GM23338 (cell line): ENCODE results near the gene EPB41L5. TPM values are rescaled to one million over a fixed set of nuclear protein-coding genes. Genes with fewer than 3 reads are reported as not detected.

Source experiments
- ATAC-seq: fragments of 200-7000 bp; cut with Tn5 transposase; 3 replicates; pipeline ENCODE4 v1.9.1; 2020
- DNase-seq: peaks from one replicate; pipeline ENCODE4 v3.0.0-alpha.2; 2015; ENCODE audit warnings: low spot score
- H2AFZ ChIP-seq: fragments of 200-600 bp; sonication (generic); 2 replicates; pipeline ENCODE4 v1.8.0; 2016; ENCODE audit warnings: antibody characterized with exemption, mild to moderate bottlenecking, moderate library complexity
- H3F3A ChIP-seq: fragments of 200-600 bp; sonication (generic); replicated peaks from 2 replicates; pipeline ENCODE4 v1.8.0; 2017; ENCODE audit warnings: antibody characterized with exemption, mixed run types, low read depth
- H3K27ac ChIP-seq: fragments of 200-600 bp; sonication (generic); 2 replicates; pipeline ENCODE4 v1.6.1; 2016; ENCODE audit warnings: low read depth
- H3K27me3 ChIP-seq: fragments of 200-600 bp; sonication (generic); 2 replicates; pipeline ENCODE4 v1.8.0; 2016; ENCODE audit warnings: mild to moderate bottlenecking, mixed run types, moderate library complexity; ENCODE audit not compliant: insufficient read depth
- H3K36me3 ChIP-seq: fragments of 200-600 bp; sonication (generic); 2 replicates; pipeline ENCODE4 v1.8.0; 2016; ENCODE audit warnings: mild to moderate bottlenecking; ENCODE audit not compliant: insufficient read depth
- H3K4me1 ChIP-seq: fragments of 200-600 bp; sonication (generic); 2 replicates; pipeline ENCODE4 v1.8.0; 2016; ENCODE audit warnings: mild to moderate bottlenecking, moderate library complexity; ENCODE audit not compliant: insufficient read depth
- H3K4me2 ChIP-seq: fragments of 200-600 bp; sonication (generic); 2 replicates; pipeline ENCODE4 v1.7.1; 2017; ENCODE audit warnings: mixed run types
- H3K4me3 ChIP-seq: fragments of 200-600 bp; sonication (generic); 2 replicates; pipeline ENCODE4 v1.6.1; 2016; ENCODE audit warnings: mixed run types
- H3K79me2 ChIP-seq: fragments of 200-600 bp; sonication (generic); replicated peaks from 2 replicates; pipeline ENCODE4 v1.8.0; 2017; ENCODE audit warnings: mild to moderate bottlenecking; ENCODE audit not compliant: insufficient read depth
- H3K9me2 ChIP-seq: fragments of 200-600 bp; sonication (generic); 2 replicates; pipeline ENCODE4 v1.8.0; 2017; ENCODE audit not compliant: insufficient read depth
- H4K20me1 ChIP-seq: fragments of 200-600 bp; sonication (generic); replicated peaks from 2 replicates; pipeline ENCODE4 v1.8.0; 2017; ENCODE audit warnings: mild to moderate bottlenecking; ENCODE audit not compliant: insufficient read depth
- H3K27ac Mint-ChIP-seq: 2 replicates; pipeline ENCODE4 v1.8.0; 2020; ENCODE audit warnings: inconsistent platforms, mild to moderate bottlenecking, moderate library complexity, mixed read lengths
- H3K27me3 Mint-ChIP-seq: 3 replicates; pipeline ENCODE4 v1.8.0; 2022; ENCODE audit warnings: low read depth, mild to moderate bottlenecking, moderate library complexity, mixed read lengths, inconsistent platforms; ENCODE audit not compliant: insufficient read depth, poor library complexity
- H3K36me3 Mint-ChIP-seq: 3 replicates; pipeline ENCODE4 v1.8.0; 2021; ENCODE audit warnings: low read depth, mild to moderate bottlenecking, inconsistent platforms, moderate library complexity, mixed read lengths
- H3K4me1 Mint-ChIP-seq: 3 replicates; pipeline ENCODE4 v1.8.0; 2020; ENCODE audit warnings: mild to moderate bottlenecking, inconsistent platforms, mixed read lengths
- H3K4me3 Mint-ChIP-seq: 3 replicates; pipeline ENCODE4 v1.8.0; 2021; ENCODE audit warnings: moderate library complexity, mild to moderate bottlenecking, inconsistent platforms, mixed read lengths
- H3K9me3 Mint-ChIP-seq: 3 replicates; pipeline ENCODE4 v1.8.0; 2020; ENCODE audit warnings: moderate library complexity, mild to moderate bottlenecking, inconsistent platforms, mixed read lengths
- CTCF ChIP-seq, 2 experiments: fragments of 200-600 bp in 1 of 2; sonication (generic) in 1 of 2; conservative IDR thresholded peaks; 2 replicates each; pipeline versions ENCODE4 v1.5.1 to v1.6.1; 2016 to 2017; ENCODE audit warnings: antibody characterized with exemption in 2 of 2, low read depth in 2 of 2, mild to moderate bottlenecking in 2 of 2, moderate library complexity in 1 of 2
- ETS1 ChIP-seq: IDR thresholded peaks from 2 replicates; pipeline ENCODE4 v1.6.1; 2016; ENCODE audit warnings: antibody characterized with exemption
- EZH2 ChIP-seq: fragments of 200-600 bp; sonication (generic); IDR thresholded peaks from one replicate; pipeline ENCODE4 v1.8.0; 2017; ENCODE audit warnings: antibody characterized with exemption, mild to moderate bottlenecking, low read depth; ENCODE audit not compliant: unreplicated experiment
- NANOG ChIP-seq: IDR thresholded peaks from 2 replicates; pipeline ENCODE4 v1.6.1; 2016; ENCODE audit warnings: antibody characterized with exemption, borderline replicate concordance
- POLR2AphosphoS5 ChIP-seq: IDR thresholded peaks from 2 replicates; pipeline ENCODE4 v1.6.1; 2016; ENCODE audit warnings: antibody characterized with exemption, low read depth
- ZNF331 ChIP-seq: fragments of 250-450 bp; sonication (Bioruptor Pico); IDR thresholded peaks from 2 replicates; pipeline ENCODE4 v1.5.0; 2020; ENCODE audit warnings: low read depth, mild to moderate bottlenecking, moderate library complexity
- ZNF462 ChIP-seq: fragments of 250-450 bp; sonication (Bioruptor Pico); IDR thresholded peaks from 2 replicates; pipeline ENCODE4 v1.5.0; 2020; ENCODE audit warnings: mild to moderate bottlenecking, moderate library complexity
- polyA plus RNA-seq: library from polyadenylated mRNA; unstranded; fragments of >200 nt; fragmentation: Nextera tagmentation; extraction: Ambion mirVana; gene quantifications from 2 replicates; pipeline ENCODE4 v1.2.1, GENCODE V29; 2016
- total RNA-seq: library from RNA; depleted of rRNA; stranded (reverse); fragments of >200 nt; shearing (Covaris generic); gene quantifications from 2 replicates; pipeline ENCODE4 v1.2.3, GENCODE V29; 2014

Gene EPB41L5
- total and polyA plus RNA-seq, 2 experiments from 2014 or later: 15.5 to 35.4 TPM

GRCh38 chr2:120042359-120042758, 29.5 kb downstream of the EPB41L5 start (continued):
- TF ChIP-seq ZNF462 (CRISPR knock-in tag): no peak
- TF ChIP-seq POLR2AphosphoS5: no peak
- TF ChIP-seq NANOG: no peak

- no peak overlapping the region for H3K4me2 ChIP-seq
- no peaks in the 10 kb centered on the region for H3F3A ChIP-seq
- Mint-ChIP-seq H3K36me3 (peaks cover 63% of the 10 kb centered on the region), H3K27ac (no peak overlapping the region), H3K4me1 (peaks cover 7% of the 10 kb centered on the region; the same call in 2 of the 3 replicates), H3K4me3 (no peak overlapping the region), H3K9me3 (peaks cover 41% of the 10 kb centered on the region), H3K27me3 (no peaks in the 10 kb centered on the region)
- H3K4me1 ChIP-seq: no peaks in the 10 kb centered on the region
- no peaks in the 10 kb centered on the region for H4K20me1 ChIP-seq
- H3K9me2 ChIP-seq: no peaks in the 10 kb centered on the region
- no peaks in the 10 kb centered on the region for H3K27me3 ChIP-seq
- H3K36me3 ChIP-seq: peaks cover 17% of the 10 kb centered on the region
- DNase-seq: no peak
- H2AFZ ChIP-seq: no peak overlapping the region
- peaks cover 39% of the 10 kb centered on the region for H3K79me2 ChIP-seq
- ATAC-seq: no peak
- H3K4me3 ChIP-seq: no peak overlapping the region
- H3K27ac ChIP-seq: no peak overlapping the region
- TF ChIP-seq ZNF331 (no peak), ETS1 (no peak), EZH2 (no peak), NANOG (no peak), CTCF (conservative IDR thresholded peaks at IDR 0.05; ENCODE audit: low read depth in 2 of 2) (no peak), ZNF462 (CRISPR knock-in tag) (no peak)
These were observed 31.5 kb downstream of the EPB41L5 start for GRCh38 chr2:120044336-120044735.
